Endothelial cell of umbilical vein (primary cell): Measurements from ENCODE around the gene ALPK1.

ENCODE experiments used
- EZH2 ChIP-seq: IDR thresholded peaks from 2 replicates; pipeline ENCODE4 v1.6.1; 2012; ENCODE audit warnings: borderline replicate concordance, low read depth, mild to moderate bottlenecking, moderate library complexity, low read length, inconsistent platforms; ENCODE audit not compliant: severe bottlenecking
- FOS ChIP-seq: IDR thresholded peaks from 2 replicates; pipeline ENCODE4 v1.6.1; 2011; ENCODE audit warnings: mild to moderate bottlenecking, low read length, moderate library complexity, borderline replicate concordance; ENCODE audit not compliant: insufficient read depth
- GATA2 ChIP-seq: IDR thresholded peaks from 2 replicates; pipeline ENCODE4 v1.7.0; 2011; ENCODE audit warnings: low read depth, mild to moderate bottlenecking, moderate library complexity, mixed read lengths, low read length; ENCODE audit not compliant: insufficient read length, insufficient read depth
- POLR2A ChIP-seq: IDR thresholded peaks from 2 replicates; pipeline ENCODE4 v1.6.1; 2012; ENCODE audit warnings: low read depth, mild to moderate bottlenecking, control low read depth, low read length
- POLR2AphosphoS5 ChIP-seq: IDR thresholded peaks from 2 replicates; pipeline ENCODE4 v1.6.1; 2012; ENCODE audit warnings: low read depth, mild to moderate bottlenecking, control low read depth, low read length, moderate library complexity; ENCODE audit not compliant: insufficient read depth
- TF ChIP-seq, protein P1 (sequence below), 2 donors: IDR thresholded peaks; 1 replicate in 1 of 2; 2 replicates in 1 of 2; pipeline ENCODE4 v1.5.1; 2011; ENCODE audit warnings: low read length in 2 of 2, mild to moderate bottlenecking in 2 of 2, moderate library complexity in 2 of 2, control low read depth in 1 of 2, inconsistent platforms in 1 of 2, low read depth in 1 of 2; ENCODE audit not compliant: insufficient read depth in 1 of 2; ENCODE audit errors: extremely low read depth in 1 of 2
- TF ChIP-seq, protein P2 (sequence below): IDR thresholded peaks from 2 replicates; pipeline ENCODE4 v1.6.1; 2011; ENCODE audit not compliant: insufficient read depth, insufficient read length

- TF ChIP-seq, protein P1, sequence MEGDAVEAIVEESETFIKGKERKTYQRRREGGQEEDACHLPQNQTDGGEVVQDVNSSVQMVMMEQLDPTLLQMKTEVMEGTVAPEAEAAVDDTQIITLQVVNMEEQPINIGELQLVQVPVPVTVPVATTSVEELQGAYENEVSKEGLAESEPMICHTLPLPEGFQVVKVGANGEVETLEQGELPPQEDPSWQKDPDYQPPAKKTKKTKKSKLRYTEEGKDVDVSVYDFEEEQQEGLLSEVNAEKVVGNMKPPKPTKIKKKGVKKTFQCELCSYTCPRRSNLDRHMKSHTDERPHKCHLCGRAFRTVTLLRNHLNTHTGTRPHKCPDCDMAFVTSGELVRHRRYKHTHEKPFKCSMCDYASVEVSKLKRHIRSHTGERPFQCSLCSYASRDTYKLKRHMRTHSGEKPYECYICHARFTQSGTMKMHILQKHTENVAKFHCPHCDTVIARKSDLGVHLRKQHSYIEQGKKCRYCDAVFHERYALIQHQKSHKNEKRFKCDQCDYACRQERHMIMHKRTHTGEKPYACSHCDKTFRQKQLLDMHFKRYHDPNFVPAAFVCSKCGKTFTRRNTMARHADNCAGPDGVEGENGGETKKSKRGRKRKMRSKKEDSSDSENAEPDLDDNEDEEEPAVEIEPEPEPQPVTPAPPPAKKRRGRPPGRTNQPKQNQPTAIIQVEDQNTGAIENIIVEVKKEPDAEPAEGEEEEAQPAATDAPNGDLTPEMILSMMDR (IDR thresholded peaks at IDR 0.05; ENCODE audit: extremely low read depth in 1 of 2, insufficient read depth in 1 of 2, low read depth in 1 of 2, low read length in 2 of 2), result no peak
- TF ChIP-seq POLR2A (no peak), EZH2 (no peak), FOS (no peak), POLR2AphosphoS5 (no peak), GATA2 (no peak)
- TF ChIP-seq, protein P2, sequence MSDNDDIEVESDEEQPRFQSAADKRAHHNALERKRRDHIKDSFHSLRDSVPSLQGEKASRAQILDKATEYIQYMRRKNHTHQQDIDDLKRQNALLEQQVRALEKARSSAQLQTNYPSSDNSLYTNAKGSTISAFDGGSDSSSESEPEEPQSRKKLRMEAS, result no peak
Observed at GRCh38 chr4:112402098-112402497, 104.9 kb downstream of the ALPK1 start.
